ENCODE results near the gene MAX. TPM values are rescaled to one million over a fixed set of nuclear protein-coding genes. Genes with fewer than 3 reads are reported as not detected.

MAX gene
- total and polyA plus RNA-seq, 2 of the 13 experiments (the other 11 are each of a cell fraction or from before 2014, with no cell fraction given), result 28.5 to 29.3 TPM

- TF ChIP-seq EZH2 (conservative IDR thresholded peaks at IDR 0.05; ENCODE audit: low read depth, low read length) (no peak), FOXP1 (IDR thresholded peaks at IDR 0.05) (no peak), FOXP1 (CRISPR knock-in tag; IDR thresholded peaks at IDR 0.05) (peak; percentile 42; the same call in 1 of the 2 replicates), ZNF773 (CRISPR knock-in tag; IDR thresholded peaks at IDR 0.05; ENCODE audit: borderline replicate concordance) (no peak), MBD4 (IDR thresholded peaks at IDR 0.05; ENCODE audit: borderline replicate concordance, low read length) (no peak), FIP1L1 (IDR thresholded peaks at IDR 0.05; ENCODE audit: borderline replicate concordance, insufficient read depth, low read depth, low read length) (no peak), SMARCC2 (IDR thresholded peaks at IDR 0.05) (no peak), ZBTB14 (CRISPR knock-in tag; IDR thresholded peaks at IDR 0.05) (no peak), SNAPC2 (CRISPR knock-in tag; IDR thresholded peaks at IDR 0.05) (no peak), PAXIP1 (CRISPR knock-in tag; conservative IDR thresholded peaks at IDR 0.05) (peak; percentile 64), CENPT (CRISPR knock-in tag; IDR thresholded peaks at IDR 0.05; ENCODE audit: low read depth) (no peak)
- TF ChIP-seq, protein P1, sequence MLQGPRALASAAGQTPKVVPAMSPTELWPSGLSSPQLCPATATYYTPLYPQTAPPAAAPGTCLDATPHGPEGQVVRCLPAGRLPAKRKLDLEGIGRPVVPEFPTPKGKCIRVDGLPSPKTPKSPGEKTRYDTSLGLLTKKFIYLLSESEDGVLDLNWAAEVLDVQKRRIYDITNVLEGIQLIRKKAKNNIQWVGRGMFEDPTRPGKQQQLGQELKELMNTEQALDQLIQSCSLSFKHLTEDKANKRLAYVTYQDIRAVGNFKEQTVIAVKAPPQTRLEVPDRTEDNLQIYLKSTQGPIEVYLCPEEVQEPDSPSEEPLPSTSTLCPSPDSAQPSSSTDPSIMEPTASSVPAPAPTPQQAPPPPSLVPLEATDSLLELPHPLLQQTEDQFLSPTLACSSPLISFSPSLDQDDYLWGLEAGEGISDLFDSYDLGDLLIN (CRISPR knock-in tag; IDR thresholded peaks at IDR 0.05; ENCODE audit: borderline replicate concordance), result no peak
- TF ChIP-seq, protein P2, sequence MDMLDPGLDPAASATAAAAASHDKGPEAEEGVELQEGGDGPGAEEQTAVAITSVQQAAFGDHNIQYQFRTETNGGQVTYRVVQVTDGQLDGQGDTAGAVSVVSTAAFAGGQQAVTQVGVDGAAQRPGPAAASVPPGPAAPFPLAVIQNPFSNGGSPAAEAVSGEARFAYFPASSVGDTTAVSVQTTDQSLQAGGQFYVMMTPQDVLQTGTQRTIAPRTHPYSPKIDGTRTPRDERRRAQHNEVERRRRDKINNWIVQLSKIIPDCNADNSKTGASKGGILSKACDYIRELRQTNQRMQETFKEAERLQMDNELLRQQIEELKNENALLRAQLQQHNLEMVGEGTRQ (IDR thresholded peaks at IDR 0.05; ENCODE audit: low read depth, low read length), result no peak
- TF ChIP-seq, protein P2 (CRISPR knock-in tag; IDR thresholded peaks at IDR 0.05; ENCODE audit: borderline replicate concordance), result no peak
- TF ChIP-seq, protein P3, sequence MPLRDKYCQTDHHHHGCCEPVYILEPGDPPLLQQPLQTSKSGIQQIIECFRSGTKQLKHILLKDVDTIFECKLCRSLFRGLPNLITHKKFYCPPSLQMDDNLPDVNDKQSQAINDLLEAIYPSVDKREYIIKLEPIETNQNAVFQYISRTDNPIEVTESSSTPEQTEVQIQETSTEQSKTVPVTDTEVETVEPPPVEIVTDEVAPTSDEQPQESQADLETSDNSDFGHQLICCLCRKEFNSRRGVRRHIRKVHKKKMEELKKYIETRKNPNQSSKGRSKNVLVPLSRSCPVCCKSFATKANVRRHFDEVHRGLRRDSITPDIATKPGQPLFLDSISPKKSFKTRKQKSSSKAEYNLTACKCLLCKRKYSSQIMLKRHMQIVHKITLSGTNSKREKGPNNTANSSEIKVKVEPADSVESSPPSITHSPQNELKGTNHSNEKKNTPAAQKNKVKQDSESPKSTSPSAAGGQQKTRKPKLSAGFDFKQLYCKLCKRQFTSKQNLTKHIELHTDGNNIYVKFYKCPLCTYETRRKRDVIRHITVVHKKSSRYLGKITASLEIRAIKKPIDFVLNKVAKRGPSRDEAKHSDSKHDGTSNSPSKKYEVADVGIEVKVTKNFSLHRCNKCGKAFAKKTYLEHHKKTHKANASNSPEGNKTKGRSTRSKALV (CRISPR knock-in tag; IDR thresholded peaks at IDR 0.05), result no peak
- TF ChIP-seq, protein P4, sequence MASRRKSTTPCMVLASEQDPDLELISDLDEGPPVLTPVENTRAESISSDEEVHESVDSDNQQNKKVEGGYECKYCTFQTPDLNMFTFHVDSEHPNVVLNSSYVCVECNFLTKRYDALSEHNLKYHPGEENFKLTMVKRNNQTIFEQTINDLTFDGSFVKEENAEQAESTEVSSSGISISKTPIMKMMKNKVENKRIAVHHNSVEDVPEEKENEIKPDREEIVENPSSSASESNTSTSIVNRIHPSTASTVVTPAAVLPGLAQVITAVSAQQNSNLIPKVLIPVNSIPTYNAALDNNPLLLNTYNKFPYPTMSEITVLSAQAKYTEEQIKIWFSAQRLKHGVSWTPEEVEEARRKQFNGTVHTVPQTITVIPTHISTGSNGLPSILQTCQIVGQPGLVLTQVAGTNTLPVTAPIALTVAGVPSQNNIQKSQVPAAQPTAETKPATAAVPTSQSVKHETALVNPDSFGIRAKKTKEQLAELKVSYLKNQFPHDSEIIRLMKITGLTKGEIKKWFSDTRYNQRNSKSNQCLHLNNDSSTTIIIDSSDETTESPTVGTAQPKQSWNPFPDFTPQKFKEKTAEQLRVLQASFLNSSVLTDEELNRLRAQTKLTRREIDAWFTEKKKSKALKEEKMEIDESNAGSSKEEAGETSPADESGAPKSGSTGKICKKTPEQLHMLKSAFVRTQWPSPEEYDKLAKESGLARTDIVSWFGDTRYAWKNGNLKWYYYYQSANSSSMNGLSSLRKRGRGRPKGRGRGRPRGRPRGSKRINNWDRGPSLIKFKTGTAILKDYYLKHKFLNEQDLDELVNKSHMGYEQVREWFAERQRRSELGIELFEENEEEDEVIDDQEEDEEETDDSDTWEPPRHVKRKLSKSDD (CRISPR knock-in tag; IDR thresholded peaks at IDR 0.05; ENCODE audit: low read depth), result no peak
Observed at GRCh38 chr14:65132855-65133254, 30.5 kb upstream of the MAX start (continued).

All from HepG2 (cell line).